Vagina (tissue), 2 donors: ENCODE data around the gene C9orf72. TPM values are rescaled to one million over a fixed set of nuclear protein-coding genes. Genes with fewer than 3 reads are reported as not detected.

Experiments
- DNase-seq, 2 donors: peaks; one replicate each; pipeline ENCODE4 v3.0.0-alpha.2; 2017; ENCODE audit errors: extremely low spot score in 2 of 2
- H3K27ac ChIP-seq: fragments of 200-600 bp; sonication (generic); one replicate; pipeline ENCODE4 v1.5.1; 2019
- H3K27me3 ChIP-seq: fragments of 200-600 bp; sonication (generic); one replicate; pipeline ENCODE4 v1.5.1; 2019
- H3K36me3 ChIP-seq, 2 donors: fragments of 200-600 bp; sonication (generic); one replicate each; pipeline ENCODE4 v1.5.1; 2017 to 2019
- H3K4me1 ChIP-seq: fragments of 200-600 bp; sonication (generic); one replicate; pipeline ENCODE4 v1.5.1; 2019
- H3K4me3 ChIP-seq, 2 donors: fragments of 200-600 bp; sonication (generic); 1 replicate in 1 of 2; 2 replicates in 1 of 2; pipeline ENCODE4 v1.5.1; 2016 to 2019
- H3K9me3 ChIP-seq: fragments of 200-600 bp; sonication (generic); one replicate; pipeline ENCODE4 v1.5.1; 2019
- POLR2A ChIP-seq, 2 donors: fragments of 450-650 bp; IDR thresholded peaks; one replicate each; pipeline ENCODE4 v1.6.1; 2017; ENCODE audit warnings: antibody characterized with exemption in 2 of 2, mild to moderate bottlenecking in 2 of 2, moderate library complexity in 2 of 2
- POLR2AphosphoS5 ChIP-seq, 2 donors: sonication (generic); formaldehyde crosslinking; IDR thresholded peaks; one replicate each; pipeline ENCODE4 v1.9.0; 2017; ENCODE audit warnings: antibody characterized with exemption in 2 of 2, mild to moderate bottlenecking in 2 of 2, low read depth in 1 of 2; ENCODE audit not compliant: insufficient read depth in 1 of 2
- intact Hi-C: fragments of 100-400 bp; cut with DNase I; formaldehyde crosslinking; loops from one replicate; pipeline ENCODE4 v1.15.1; 2023
- total RNA-seq: library from RNA; depleted of rRNA; stranded (reverse); fragments of >200 nt; gene quantifications from one replicate; pipeline ENCODE4 v1.2.3, GENCODE V29; 2016
- TF ChIP-seq, protein P1 (sequence below), 3 experiments: fragments of 450-650 bp in 2 of 3; fragments of 200-600 bp in 1 of 3; sonication (generic) in 1 of 3; IDR thresholded peaks; one replicate each; pipeline ENCODE4 v1.5.1; 2017 to 2019; ENCODE audit warnings: antibody characterized with exemption in 3 of 3, mild to moderate bottlenecking in 2 of 3, moderate library complexity in 2 of 3

The C9orf72 gene
- total RNA-seq, 1 donor from 2014 or later, result 18.7 TPM

DNA sequence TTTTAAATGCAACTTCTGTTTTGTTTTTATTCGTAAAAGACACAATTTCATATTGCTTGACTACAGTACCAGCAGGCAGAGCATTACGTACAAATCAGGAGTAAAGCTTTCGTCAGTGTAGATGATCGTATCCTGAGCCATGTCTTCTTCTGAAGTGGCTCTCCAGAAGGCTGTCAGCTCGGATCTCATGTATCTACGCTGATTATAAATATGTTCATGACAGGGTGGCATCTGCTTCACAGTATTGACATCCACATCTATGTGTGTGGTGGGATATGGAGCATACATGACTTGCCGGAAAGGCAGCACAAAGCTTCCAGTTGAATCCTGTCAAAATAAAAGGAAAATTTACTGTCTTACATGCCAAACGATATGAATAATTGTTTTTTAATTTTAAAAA lies 16.8 kb downstream of the C9orf72 start:
- Histone ChIP-seq H3K27me3 (no peaks in the 10 kb centered on the region), H3K9me3 (no peaks in the 10 kb centered on the region), H3K27ac (no peak overlapping the region), H3K4me3 (no peak overlapping the region), H3K36me3 (peaks cover 0 to 55% of the 10 kb centered on the region in 2 donors), H3K4me1 (no peaks in the 10 kb centered on the region)
- TF ChIP-seq POLR2A (IDR thresholded peaks at IDR 0.05), result no peak
- TF ChIP-seq, protein P1, sequence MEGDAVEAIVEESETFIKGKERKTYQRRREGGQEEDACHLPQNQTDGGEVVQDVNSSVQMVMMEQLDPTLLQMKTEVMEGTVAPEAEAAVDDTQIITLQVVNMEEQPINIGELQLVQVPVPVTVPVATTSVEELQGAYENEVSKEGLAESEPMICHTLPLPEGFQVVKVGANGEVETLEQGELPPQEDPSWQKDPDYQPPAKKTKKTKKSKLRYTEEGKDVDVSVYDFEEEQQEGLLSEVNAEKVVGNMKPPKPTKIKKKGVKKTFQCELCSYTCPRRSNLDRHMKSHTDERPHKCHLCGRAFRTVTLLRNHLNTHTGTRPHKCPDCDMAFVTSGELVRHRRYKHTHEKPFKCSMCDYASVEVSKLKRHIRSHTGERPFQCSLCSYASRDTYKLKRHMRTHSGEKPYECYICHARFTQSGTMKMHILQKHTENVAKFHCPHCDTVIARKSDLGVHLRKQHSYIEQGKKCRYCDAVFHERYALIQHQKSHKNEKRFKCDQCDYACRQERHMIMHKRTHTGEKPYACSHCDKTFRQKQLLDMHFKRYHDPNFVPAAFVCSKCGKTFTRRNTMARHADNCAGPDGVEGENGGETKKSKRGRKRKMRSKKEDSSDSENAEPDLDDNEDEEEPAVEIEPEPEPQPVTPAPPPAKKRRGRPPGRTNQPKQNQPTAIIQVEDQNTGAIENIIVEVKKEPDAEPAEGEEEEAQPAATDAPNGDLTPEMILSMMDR (IDR thresholded peaks at IDR 0.05), result no peak
- TF ChIP-seq POLR2AphosphoS5 (IDR thresholded peaks at IDR 0.05; ENCODE audit: insufficient read depth in 1 of 2, low read depth in 1 of 2), result no peak
- intact Hi-C loops, result no loop called here
- no peak for DNase-seq

GRCh38 chr9:27554712-27555111 lies 18.6 kb downstream of the C9orf72 start:
- Histone ChIP-seq H3K27me3 (no peaks in the 10 kb centered on the region), H3K4me3 (no peak overlapping the region), H3K4me1 (no peaks in the 10 kb centered on the region), H3K27ac (no peak overlapping the region), H3K9me3 (no peaks in the 10 kb centered on the region), H3K36me3 (peaks cover 0 to 40% of the 10 kb centered on the region in 2 donors)
- TF ChIP-seq POLR2AphosphoS5 (IDR thresholded peaks at IDR 0.05; ENCODE audit: insufficient read depth in 1 of 2, low read depth in 1 of 2) (no peak), POLR2A (IDR thresholded peaks at IDR 0.05) (no peak)
- TF ChIP-seq, protein P1 (IDR thresholded peaks at IDR 0.05), result no peak
- intact Hi-C loops, result no loop called here
- DNase-seq, result no peak

DNA sequence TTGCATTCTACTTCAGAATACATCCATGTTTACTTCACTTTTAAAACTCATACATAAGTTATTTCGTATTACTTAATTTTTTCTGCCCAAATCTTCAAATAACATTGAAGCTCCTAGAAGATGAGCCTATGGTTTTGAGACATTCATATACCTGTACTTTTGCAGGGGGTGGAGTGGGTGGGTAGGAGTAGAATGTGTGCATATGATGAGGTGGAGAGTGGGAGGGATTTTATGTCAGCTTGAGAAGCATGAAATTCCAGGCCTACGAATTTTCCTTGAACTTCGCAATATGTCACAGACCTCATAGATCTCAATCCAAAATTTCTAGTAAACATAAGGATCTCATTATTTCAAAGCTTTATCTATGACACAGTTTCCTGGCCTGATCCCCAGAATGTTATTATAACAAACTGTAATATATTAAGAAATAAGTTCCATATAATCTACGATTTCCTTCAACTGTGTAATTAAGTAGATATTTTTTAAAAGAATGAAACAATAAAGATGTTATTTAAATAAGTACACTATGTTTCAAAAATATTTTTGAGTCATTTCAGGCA lies 24.0 kb downstream of the C9orf72 start:
- Histone ChIP-seq H3K27ac (no peak overlapping the region), H3K9me3 (no peaks in the 10 kb centered on the region), H3K27me3 (no peaks in the 10 kb centered on the region), H3K4me3 (no peak overlapping the region), H3K4me1 (no peaks in the 10 kb centered on the region), H3K36me3 (peaks cover 0 to 15% of the 10 kb centered on the region in 2 donors)
- TF ChIP-seq, protein P1 (IDR thresholded peaks at IDR 0.05), result no peak
- no peak for TF ChIP-seq POLR2A (IDR thresholded peaks at IDR 0.05)
- TF ChIP-seq POLR2AphosphoS5 (IDR thresholded peaks at IDR 0.05; ENCODE audit: insufficient read depth in 1 of 2, low read depth in 1 of 2), result no peak
- intact Hi-C loops, result no loop called here
- DNase-seq, result no peak

DNA sequence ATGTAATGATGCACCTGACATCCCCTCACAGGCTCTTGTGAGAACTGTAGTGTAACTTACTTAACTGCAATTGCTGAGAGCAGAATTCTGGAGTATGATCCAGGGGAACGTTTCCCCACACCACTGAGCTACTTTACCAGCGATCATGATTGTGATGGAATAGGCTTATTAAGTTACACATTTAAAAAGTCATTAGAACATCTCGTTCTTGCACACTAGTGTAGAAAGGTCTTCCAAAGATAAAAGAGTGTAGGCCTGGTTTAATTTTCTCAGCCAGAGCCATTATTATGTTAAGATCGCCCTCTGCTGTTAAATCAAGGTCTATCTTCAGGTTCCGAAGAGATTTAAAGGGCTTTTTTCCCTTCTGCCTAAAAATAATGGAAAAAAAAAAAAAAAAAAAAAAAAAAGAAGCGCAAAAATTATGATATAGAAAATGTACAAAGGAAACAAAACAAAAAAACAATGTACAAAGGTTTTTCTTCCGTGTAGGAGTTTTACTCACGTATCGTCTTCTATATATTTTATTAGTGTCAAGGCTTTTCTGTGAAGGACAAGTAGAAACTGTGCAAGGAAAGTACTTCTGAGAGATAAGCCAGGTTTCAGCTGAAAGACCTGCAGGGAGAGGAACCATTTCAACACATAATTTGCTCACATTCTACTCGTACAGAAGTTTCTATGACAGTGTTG lies 25.1 kb downstream of the C9orf72 start:
- H3K36me3 ChIP-seq, result peaks cover 0 to 10% of the 10 kb centered on the region in 2 donors
- peak overlapping the region; percentile 37 for H3K27ac ChIP-seq
- intact Hi-C loops, result no loop called here
- no peak for DNase-seq
- H3K27me3 ChIP-seq, result no peaks in the 10 kb centered on the region
- no peaks in the 10 kb centered on the region for H3K9me3 ChIP-seq
- no peak overlapping the region for H3K4me3 ChIP-seq
- no peaks in the 10 kb centered on the region for H3K4me1 ChIP-seq
- TF ChIP-seq POLR2AphosphoS5 (IDR thresholded peaks at IDR 0.05; ENCODE audit: insufficient read depth in 1 of 2, low read depth in 1 of 2), result peak in 1 of 2 donors; percentile 18
- TF ChIP-seq POLR2A (IDR thresholded peaks at IDR 0.05), result no peak
- TF ChIP-seq, protein P1 (IDR thresholded peaks at IDR 0.05), result peak in 2 of 3 experiments; percentile 43 to 54

DNA sequence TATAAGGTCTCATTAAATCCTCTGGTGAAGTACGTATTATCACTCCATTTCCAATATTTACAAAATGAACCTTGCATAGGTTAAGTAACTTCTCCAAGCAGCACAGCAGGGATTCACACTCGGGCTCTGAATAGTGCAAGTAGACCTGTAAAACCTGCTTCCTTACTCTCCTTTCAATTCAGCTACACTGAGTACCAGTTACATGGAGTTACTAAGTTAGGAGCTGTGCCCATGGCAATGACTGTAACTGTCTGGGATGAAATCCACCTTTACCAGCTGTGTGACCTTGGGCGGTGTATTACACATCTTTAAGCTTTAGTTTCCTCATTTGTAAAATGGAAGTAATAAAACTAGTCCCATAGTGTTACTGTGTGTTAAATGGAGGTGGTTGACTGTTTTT lies 27.8 kb downstream of the C9orf72 start:
- H3K27ac ChIP-seq, result no peak overlapping the region
- no peaks in the 10 kb centered on the region for H3K9me3 ChIP-seq
- TF ChIP-seq POLR2A (IDR thresholded peaks at IDR 0.05) (no peak), POLR2AphosphoS5 (IDR thresholded peaks at IDR 0.05; ENCODE audit: insufficient read depth in 1 of 2, low read depth in 1 of 2) (peak in 1 of 2 donors; percentile 54)
- intact Hi-C loops, result no loop called here
- H3K4me3 ChIP-seq, result no peak overlapping the region
- H3K36me3 ChIP-seq, result no peaks in the 10 kb centered on the region
- DNase-seq, result no peak
- H3K27me3 ChIP-seq, result no peaks in the 10 kb centered on the region
- peaks cover 7% of the 10 kb centered on the region for H3K4me1 ChIP-seq
